ENCODE data around the gene RAB11FIP3. TPM values are rescaled to one million over a fixed set of nuclear protein-coding genes. Genes with fewer than 3 reads are reported as not detected.
A peak's percentile ranks its signal among the peaks of the same experiment; 100 is the strongest.

RAB11FIP3 gene
- total RNA-seq, 2 donors from 2014 or later = 26.9 to 28.3 TPM

- H3K27ac Mint-ChIP-seq = no peak overlapping the region
- no peak overlapping the region for H3K4me3 Mint-ChIP-seq
- no peaks in the 10 kb centered on the region for H3K36me3 Mint-ChIP-seq (ENCODE audit: low read depth)
- peaks cover 7% of the 10 kb centered on the region for H3K4me1 Mint-ChIP-seq
- no peaks in the 10 kb centered on the region for H3K27me3 Mint-ChIP-seq
- H3K9me3 Mint-ChIP-seq = no peaks in the 10 kb centered on the region
- no peak for ATAC-seq (replicated peaks)
Observed at GRCh38 chr16:563072-563644, 137.7 kb downstream of the RAB11FIP3 start.

GRCh38 chr16:564690-565418, 139.4 kb downstream of the RAB11FIP3 start:
- no peak for ATAC-seq (replicated peaks)
- Mint-ChIP-seq H3K4me1 (peaks cover 13% of the 10 kb centered on the region), H3K27me3 (no peaks in the 10 kb centered on the region), H3K9me3 (no peaks in the 10 kb centered on the region), H3K36me3 (ENCODE audit: low read depth) (no peaks in the 10 kb centered on the region), H3K27ac (no peak overlapping the region), H3K4me3 (no peak overlapping the region)

- H3K4me3 Mint-ChIP-seq = no peak overlapping the region
- H3K27me3 Mint-ChIP-seq = no peaks in the 10 kb centered on the region
- no peaks in the 10 kb centered on the region for H3K9me3 Mint-ChIP-seq
- no peak for ATAC-seq (replicated peaks)
- no peak overlapping the region for H3K27ac Mint-ChIP-seq
- no peaks in the 10 kb centered on the region for H3K36me3 Mint-ChIP-seq (ENCODE audit: low read depth)
- peaks cover 13% of the 10 kb centered on the region for H3K4me1 Mint-ChIP-seq
Observed at GRCh38 chr16:565419-566330, 140.2 kb downstream of the RAB11FIP3 start.

GRCh38 chr16:566475-567372, 141.3 kb downstream of the RAB11FIP3 start, which contains the start of gene NHLRC4:
NHLRC4 (plus strand) TSS chr16:567005; CDS start chr16:568048, 1,043 bp downstream.
- Mint-ChIP-seq H3K27ac (peak within 1 kb of the TSS; percentile 70), H3K9me3 (no peaks in the 10 kb centered on the region), H3K4me3 (peak within 1 kb of the TSS; percentile 64), H3K27me3 (no peaks in the 10 kb centered on the region), H3K4me1 (peaks cover 23% of the 10 kb centered on the region), H3K36me3 (ENCODE audit: low read depth) (no peaks in the 10 kb centered on the region)
- ATAC-seq (replicated peaks) = peak; percentile 66

- H3K27ac Mint-ChIP-seq = peak overlapping the region; percentile 70
- peaks cover 27% of the 10 kb centered on the region for H3K4me1 Mint-ChIP-seq
- no peaks in the 10 kb centered on the region for H3K27me3 Mint-ChIP-seq
- no peaks in the 10 kb centered on the region for H3K36me3 Mint-ChIP-seq (ENCODE audit: low read depth)
- H3K4me3 Mint-ChIP-seq = peak overlapping the region; percentile 64
- H3K9me3 Mint-ChIP-seq = no peaks in the 10 kb centered on the region
- ATAC-seq (replicated peaks) = no peak
Observed at GRCh38 chr16:567373-568256, 142.2 kb downstream of the RAB11FIP3 start.

GRCh38 chr16:568401-569258, 143.2 kb downstream of the RAB11FIP3 start:
- Mint-ChIP-seq H3K27ac (peak overlapping the region; percentile 91), H3K4me3 (peak overlapping the region; percentile 86), H3K27me3 (no peaks in the 10 kb centered on the region), H3K9me3 (no peaks in the 10 kb centered on the region), H3K36me3 (ENCODE audit: low read depth) (no peaks in the 10 kb centered on the region), H3K4me1 (peaks cover 27% of the 10 kb centered on the region)
- no peak for ATAC-seq (replicated peaks)

GRCh38 chr16:569445-570254, 144.2 kb downstream of the RAB11FIP3 start, which contains the start of gene PIGQ:
PIGQ (plus strand) TSS chr16:569968; CDS start chr16:574075, 4,107 bp downstream.
- no peaks in the 10 kb centered on the region for H3K27me3 Mint-ChIP-seq
- peak within 1 kb of the TSS; percentile 91 for H3K27ac Mint-ChIP-seq
- H3K36me3 Mint-ChIP-seq (ENCODE audit: low read depth) = no peaks in the 10 kb centered on the region
- H3K4me3 Mint-ChIP-seq = peak within 1 kb of the TSS; percentile 87
- no peaks in the 10 kb centered on the region for H3K9me3 Mint-ChIP-seq
- H3K4me1 Mint-ChIP-seq = peaks cover 27% of the 10 kb centered on the region
- ATAC-seq (replicated peaks) = peak; percentile 73

Other genes with a start within 250 kb of the RAB11FIP3 start
- not detected for gene HBA1, start 249.0 kb upstream of the RAB11FIP3 start, total RNA-seq
- not detected for gene HBQ1, start 245.2 kb upstream of the RAB11FIP3 start, total RNA-seq
- 10 to 100 TPM; 54.8 to 65.4 TPM for gene LUC7L, start 196.2 kb upstream of the RAB11FIP3 start, total RNA-seq
- gene FAM234A, start 190.8 kb upstream of the RAB11FIP3 start, total RNA-seq = 1 to 10 TPM; 4.0 to 6.8 TPM
- under 1 TPM in 1 of 2 donors, not detected in 1; 0.11 TPM for gene RGS11, start 149.7 kb upstream of the RAB11FIP3 start, total RNA-seq
- not detected for gene ARHGDIG, start 145.1 kb upstream of the RAB11FIP3 start, total RNA-seq
- gene PDIA2, start 142.5 kb upstream of the RAB11FIP3 start, total RNA-seq = not detected
- gene AXIN1, start 72.9 kb upstream of the RAB11FIP3 start, total RNA-seq = 10 to 100 TPM; 16.2 to 18.4 TPM
- 10 to 100 TPM; 63.4 to 86.2 TPM for gene MRPL28, start 55.1 kb upstream of the RAB11FIP3 start, total RNA-seq
- 10 to 100 TPM; 25.6 to 26.1 TPM for gene PGAP6, start 43.7 kb upstream of the RAB11FIP3 start, total RNA-seq
- 10 to 100 TPM; 21.8 to 41.9 TPM for gene NME4, start 28.4 kb upstream of the RAB11FIP3 start, total RNA-seq
- gene DECR2, start 23.8 kb upstream of the RAB11FIP3 start, total RNA-seq = 10 to 100 TPM; 12.0 to 12.7 TPM
- gene CAPN15, start 102.1 kb downstream of the RAB11FIP3 start, total RNA-seq = 100 to 1,000 TPM in 1 of 2 donors, 10 to 100 TPM in 1; 61.1 to 117 TPM
- gene PRR35, start 134.7 kb downstream of the RAB11FIP3 start, total RNA-seq = not detected
- 1 to 10 TPM in 1 of 2 donors, under 1 TPM in 1; 0.80 to 1.1 TPM for gene NHLRC4, start 141.4 kb downstream of the RAB11FIP3 start, total RNA-seq
- gene PIGQ, start 144.3 kb downstream of the RAB11FIP3 start, total RNA-seq = 10 to 100 TPM; 28.0 to 34.2 TPM
- 10 to 100 TPM; 12.9 TPM for gene RAB40C, start 164.4 kb downstream of the RAB11FIP3 start, total RNA-seq
- under 1 TPM; 0.45 to 0.53 TPM for gene WFIKKN1, start 205.3 kb downstream of the RAB11FIP3 start, total RNA-seq
- gene METTL26, start 210.7 kb downstream of the RAB11FIP3 start, total RNA-seq = 100 to 1,000 TPM in 1 of 2 donors, 10 to 100 TPM in 1; 87.4 to 115 TPM
- gene MCRIP2, start 216.2 kb downstream of the RAB11FIP3 start, total RNA-seq = 10 to 100 TPM; 29.2 to 54.5 TPM
- gene WDR90, start 223.7 kb downstream of the RAB11FIP3 start, total RNA-seq = 10 to 100 TPM; 50.7 to 93.9 TPM
- 100 to 1,000 TPM; 134 to 149 TPM for gene RHOT2, start 242.5 kb downstream of the RAB11FIP3 start, total RNA-seq